Upper lobe of left lung (tissue), 6 donors: ENCODE data around the gene ACTG1. TPM values are rescaled to one million over a fixed set of nuclear protein-coding genes. Genes with fewer than 3 reads are reported as not detected.

Experiments
- ATAC-seq, 2 donors: fragments of 200-7000 bp; cut with Tn5 transposase; one replicate each; pipeline ENCODE4 v1.9.1; 2022; ENCODE audit warnings: mild to moderate bottlenecking in 2 of 2, moderate library complexity in 2 of 2; ENCODE audit not compliant: low FRiP score in 2 of 2
- DNase-seq, 2 donors: peaks; one replicate each; pipeline ENCODE4 v3.0.0-alpha.2; 2019 to 2020
- H3K27ac ChIP-seq, 4 donors: fragments of 200-600 bp; sonication (generic); one replicate each; pipeline ENCODE4 v1.5.1; 2016 to 2019
- H3K27me3 ChIP-seq, 4 donors: fragments of 200-600 bp; sonication (generic); one replicate each; pipeline ENCODE4 v1.5.1; 2017 to 2019
- H3K36me3 ChIP-seq, 4 donors: fragments of 200-600 bp; sonication (generic); one replicate each; pipeline ENCODE4 v1.5.1; 2016 to 2019
- H3K4me1 ChIP-seq, 4 donors: fragments of 200-600 bp; sonication (generic); one replicate each; pipeline ENCODE4 v1.5.1; 2018 to 2019
- H3K4me3 ChIP-seq, 4 donors: fragments of 200-600 bp; sonication (generic); one replicate each; pipeline ENCODE4 v1.5.1; 2017 to 2019; ENCODE audit warnings: mild to moderate bottlenecking in 2 of 4, moderate library complexity in 1 of 4
- H3K9me3 ChIP-seq, 4 donors: fragments of 200-600 bp; sonication (generic); one replicate each; pipeline ENCODE4 v1.5.1; 2018 to 2019
- EP300 ChIP-seq, 4 donors: sonication (generic); formaldehyde crosslinking; IDR thresholded peaks; one replicate each; pipeline ENCODE4 v1.5.1; 2017; ENCODE audit warnings: antibody characterized with exemption in 4 of 4, control low read depth in 2 of 4
- POLR2A ChIP-seq, 4 donors: fragments of 450-650 bp; IDR thresholded peaks; one replicate each; pipeline ENCODE4 v1.5.1; 2016 to 2017; ENCODE audit warnings: antibody characterized with exemption in 4 of 4, mild to moderate bottlenecking in 2 of 4
- POLR2AphosphoS5 ChIP-seq, 2 donors: sonication (generic); formaldehyde crosslinking; IDR thresholded peaks; one replicate each; pipeline ENCODE4 v1.5.1; 2017; ENCODE audit warnings: antibody characterized with exemption in 2 of 2
- WGBS, 2 donors: methylation state at CpG; one replicate each; pipeline ENCODE4 v1.1.5; 2017 to 2018; 5-methylcytosine and 5-hydroxymethylcytosine counted together
- total RNA-seq, 6 donors: library from RNA; depleted of rRNA in 4 of 6; stranded (reverse); fragments of >200 nt in 4 of 6; gene quantifications; one replicate each; pipeline versions ENCODE4 v1.1.0 to v1.2.1, GENCODE V29; 2016 to 2021
- TF ChIP-seq, protein P1 (sequence below), 6 experiments: fragments of 450-650 bp in 4 of 6; fragments of 200-600 bp in 2 of 6; sonication (generic) in 2 of 6; IDR thresholded peaks; one replicate each; pipeline ENCODE4 v1.5.1; 2016 to 2019; ENCODE audit warnings: antibody characterized with exemption in 6 of 6
- donor health status: DM: no; HTN: no; CAD: no; lungs with moderate emphysema.
- donor health status: DM: no; HTN: yes; CAD: no; lungs with severe emphysema.

The ACTG1 gene
- 1,000 to 10,000 TPM in 5 of 6 donors, 100 to 1,000 TPM in 1; 902 to 3,864 (median 2,097) TPM for total RNA-seq

- Histone ChIP-seq H3K27ac (peak within 1 kb of the TSS; percentile 98 to 100 (median 99)), H3K4me1 (peaks cover 35 to 73% (median 55%) of the 10 kb centered on the region in 4 donors), H3K4me3 (peak within 1 kb of the TSS; percentile 69 to 92 (median 83)), H3K27me3 (no peaks in the 10 kb centered on the region), H3K9me3 (no peaks in the 10 kb centered on the region), H3K36me3 (peaks cover 8 to 41% (median 24%) of the 10 kb centered on the region in 4 donors)
- 0 to 1% methylated on average over 4 to 19 of the region's 111 CpGs for WGBS, 2 donors
- TF ChIP-seq POLR2AphosphoS5 (IDR thresholded peaks at IDR 0.05) (peak; percentile 95 to 99), POLR2A (IDR thresholded peaks at IDR 0.05) (peak; percentile 64 to 98 (median 92))
- TF ChIP-seq, protein P1, sequence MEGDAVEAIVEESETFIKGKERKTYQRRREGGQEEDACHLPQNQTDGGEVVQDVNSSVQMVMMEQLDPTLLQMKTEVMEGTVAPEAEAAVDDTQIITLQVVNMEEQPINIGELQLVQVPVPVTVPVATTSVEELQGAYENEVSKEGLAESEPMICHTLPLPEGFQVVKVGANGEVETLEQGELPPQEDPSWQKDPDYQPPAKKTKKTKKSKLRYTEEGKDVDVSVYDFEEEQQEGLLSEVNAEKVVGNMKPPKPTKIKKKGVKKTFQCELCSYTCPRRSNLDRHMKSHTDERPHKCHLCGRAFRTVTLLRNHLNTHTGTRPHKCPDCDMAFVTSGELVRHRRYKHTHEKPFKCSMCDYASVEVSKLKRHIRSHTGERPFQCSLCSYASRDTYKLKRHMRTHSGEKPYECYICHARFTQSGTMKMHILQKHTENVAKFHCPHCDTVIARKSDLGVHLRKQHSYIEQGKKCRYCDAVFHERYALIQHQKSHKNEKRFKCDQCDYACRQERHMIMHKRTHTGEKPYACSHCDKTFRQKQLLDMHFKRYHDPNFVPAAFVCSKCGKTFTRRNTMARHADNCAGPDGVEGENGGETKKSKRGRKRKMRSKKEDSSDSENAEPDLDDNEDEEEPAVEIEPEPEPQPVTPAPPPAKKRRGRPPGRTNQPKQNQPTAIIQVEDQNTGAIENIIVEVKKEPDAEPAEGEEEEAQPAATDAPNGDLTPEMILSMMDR (IDR thresholded peaks at IDR 0.05): no peak
- DNase-seq (peak; percentile 86 to 99), ATAC-seq (peak; percentile 81 to 83)
Observed at GRCh38 chr17:81512562-81513371, at the start of gene ACTG1. Gene ACTG1, minus strand, starts transcription at chr17:81512799. Its CDS starts 445 bp downstream, at chr17:81512354.

- H3K4me3 ChIP-seq: no peak overlapping the region
- TF ChIP-seq POLR2AphosphoS5 (IDR thresholded peaks at IDR 0.05): no peak
- TF ChIP-seq EP300 (IDR thresholded peaks at IDR 0.05): no peak
- no peak for TF ChIP-seq POLR2A (IDR thresholded peaks at IDR 0.05)
- TF ChIP-seq, protein P1 (IDR thresholded peaks at IDR 0.05): no peak
- H3K27me3 ChIP-seq: no peaks in the 10 kb centered on the region
- ATAC-seq (no peak), DNase-seq (no peak)
- H3K4me1 ChIP-seq: peaks cover 9 to 20% (median 15%) of the 10 kb centered on the region in 4 donors
- WGBS, 2 donors: 82 to 88% methylated on average over 4 of the region's 4 CpGs
- H3K36me3 ChIP-seq: peaks cover 24 to 99% (median 79%) of the 10 kb centered on the region in 4 donors
- H3K9me3 ChIP-seq: no peaks in the 10 kb centered on the region
- H3K27ac ChIP-seq: peak overlapping the region in 3 of 4 donors; percentile 4 to 18 (median 12)
Observed at GRCh38 chr17:81561494-81561885, 48.9 kb upstream of the ACTG1 start.

DNA sequence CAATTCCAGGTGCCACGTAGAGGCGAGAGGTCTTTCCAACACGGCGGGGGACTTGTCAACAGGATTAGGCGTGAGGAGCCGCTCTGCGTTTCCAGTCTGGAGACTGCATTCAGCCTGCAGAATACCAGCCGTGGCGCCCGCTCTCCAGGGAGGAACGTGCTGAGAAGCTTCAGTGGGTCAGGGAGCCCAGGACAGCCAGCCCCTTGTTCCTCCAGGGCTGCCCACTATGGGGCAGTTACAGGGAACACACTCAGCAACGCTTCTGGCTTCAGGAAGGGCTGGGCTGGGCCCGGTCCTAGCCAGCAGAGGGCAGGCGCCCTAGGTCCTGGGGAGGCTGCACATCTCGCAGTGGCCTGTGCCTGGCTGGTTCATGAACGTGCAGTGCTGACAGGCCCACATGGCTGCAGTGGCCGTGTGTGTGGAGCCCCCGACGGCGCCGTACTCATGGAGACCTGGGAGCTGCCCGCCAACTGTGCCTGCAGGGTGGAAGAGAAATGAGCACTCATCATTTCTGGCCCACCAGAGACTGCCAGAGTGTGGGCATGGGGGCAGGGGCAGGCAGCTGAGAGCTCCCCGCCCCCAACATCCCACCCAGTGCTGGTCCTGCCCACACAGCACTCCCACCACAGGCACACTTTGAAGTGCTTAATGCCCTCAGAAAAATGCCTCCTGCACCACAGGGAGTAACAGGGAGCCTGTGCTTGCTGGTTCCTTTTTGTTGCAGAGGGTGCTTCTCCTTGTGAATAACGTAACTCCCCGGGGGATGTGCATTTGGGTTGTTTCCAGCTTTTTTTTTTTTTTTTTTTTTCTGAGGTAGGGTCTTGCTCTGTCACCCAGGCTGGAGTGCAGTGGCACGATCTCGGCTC, 46.6 kb upstream of the ACTG1 start:
- Histone ChIP-seq H3K36me3 (peaks cover 9 to 83% (median 60%) of the 10 kb centered on the region in 4 donors), H3K4me3 (no peak overlapping the region), H3K27ac (no peak overlapping the region), H3K27me3 (no peaks in the 10 kb centered on the region), H3K4me1 (peaks cover under 1 to 13% (median 2%) of the 10 kb centered on the region in 4 donors), H3K9me3 (no peaks in the 10 kb centered on the region)
- ATAC-seq (no peak), DNase-seq (peak in 1 of 2 donors; percentile 79)
- TF ChIP-seq POLR2A (IDR thresholded peaks at IDR 0.05) (no peak), POLR2AphosphoS5 (IDR thresholded peaks at IDR 0.05) (no peak), EP300 (IDR thresholded peaks at IDR 0.05) (no peak)
- TF ChIP-seq, protein P1 (IDR thresholded peaks at IDR 0.05): no peak
- WGBS, 2 donors: 83 to 86% methylated on average over 15 to 27 of the region's 27 CpGs

DNA sequence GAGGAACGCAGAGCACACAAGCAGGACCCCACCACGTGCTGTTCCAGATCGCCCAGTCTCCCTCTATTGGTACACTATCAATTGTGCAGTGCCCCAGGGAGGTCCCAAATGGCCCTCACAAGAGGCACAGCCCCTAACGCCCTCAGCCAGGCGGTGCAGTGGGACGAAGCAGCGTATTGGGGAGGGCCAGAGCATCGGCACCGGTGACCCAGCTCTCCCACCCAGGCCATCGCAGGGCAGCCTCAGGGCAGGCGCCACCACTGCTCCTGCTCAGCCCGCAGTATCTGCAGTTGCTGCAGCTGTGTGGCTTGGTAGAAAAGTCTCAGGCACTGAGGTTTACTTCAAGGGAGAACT, 45.5 kb upstream of the ACTG1 start:
- Histone ChIP-seq H3K4me1 (peaks cover 11 to 21% (median 12%) of the 10 kb centered on the region in 4 donors), H3K27me3 (no peaks in the 10 kb centered on the region), H3K4me3 (no peak overlapping the region), H3K27ac (no peak overlapping the region), H3K36me3 (peaks cover 8 to 72% (median 50%) of the 10 kb centered on the region in 4 donors), H3K9me3 (no peaks in the 10 kb centered on the region)
- 87 to 93% methylated on average over 8 to 12 of the region's 12 CpGs for WGBS, 2 donors
- DNase-seq (no peak), ATAC-seq (no peak)
- TF ChIP-seq POLR2AphosphoS5 (IDR thresholded peaks at IDR 0.05) (no peak), EP300 (IDR thresholded peaks at IDR 0.05) (no peak), POLR2A (IDR thresholded peaks at IDR 0.05) (no peak)
- TF ChIP-seq, protein P1 (IDR thresholded peaks at IDR 0.05): no peak
